Measurements from ENCODE around the gene NDUFC1.
"Not testable (repeated sequence)": the region's sequence is repeated elsewhere in the genome, so short reads cannot be mapped to it uniquely, and the experiment has no call there.

Gene NDUFC1

DNA sequence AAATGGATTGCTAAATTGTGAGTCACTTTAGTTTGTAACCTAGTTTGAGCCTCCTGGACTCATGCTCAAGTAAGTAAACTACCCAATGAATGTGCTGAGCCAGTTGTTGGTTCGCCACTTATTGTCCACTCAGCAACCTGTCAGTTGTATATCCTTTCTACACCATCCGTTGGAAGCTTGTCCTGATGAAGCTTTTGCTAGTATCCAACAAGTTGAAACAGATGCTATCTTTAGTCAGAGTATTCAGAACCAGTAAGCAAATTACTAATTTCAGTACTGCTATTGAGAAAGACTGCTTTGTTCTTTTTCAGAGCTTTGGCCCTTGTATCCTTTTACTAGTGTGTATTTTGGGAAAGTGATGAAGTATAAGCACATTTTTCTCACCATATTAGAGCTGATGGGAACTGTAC is 5.3 kb downstream of the NDUFC1 start:
- no peak for DNase-seq (ENCODE audit: low read depth)

- no peak for DNase-seq (ENCODE audit: low read depth)
Measured at GRCh38 chr4:139295942-139296299, 6.4 kb downstream of the NDUFC1 start.

DNA sequence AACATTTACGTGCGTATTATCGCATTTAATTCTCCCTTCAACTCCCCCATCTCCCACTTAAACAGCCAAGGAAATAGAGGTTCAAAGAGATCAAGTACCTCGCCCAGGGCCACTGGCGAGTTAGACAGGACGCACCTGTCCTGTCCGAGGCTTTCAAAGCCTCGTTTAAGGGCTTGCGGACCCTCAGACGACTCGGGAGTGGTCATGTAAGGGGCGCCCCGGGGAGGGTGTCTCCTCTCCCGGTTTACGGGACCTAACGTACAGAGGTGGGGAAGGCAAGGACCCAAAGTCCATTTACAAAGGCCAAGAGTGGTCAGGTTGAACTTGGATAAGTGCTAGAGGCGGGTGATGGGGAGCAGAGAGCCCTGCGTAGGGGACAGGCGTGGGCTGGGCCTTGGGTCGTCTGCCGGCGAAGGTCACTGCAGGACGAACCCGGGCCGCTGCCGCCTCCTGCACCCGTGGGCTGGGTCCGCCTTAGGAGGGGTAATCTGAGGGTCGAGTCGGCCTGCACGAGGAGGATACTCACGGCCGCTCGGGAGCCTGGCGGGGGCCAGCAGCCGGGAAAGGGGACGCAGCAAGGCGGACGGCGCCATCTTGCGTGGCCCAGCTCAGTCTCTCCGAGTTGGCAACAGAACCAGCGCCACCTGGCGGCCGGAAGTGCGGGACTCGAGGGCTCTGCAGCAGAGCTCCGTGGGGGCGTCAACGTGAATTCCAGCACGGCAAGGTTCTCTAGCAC is 6.9 kb downstream of the NDUFC1 start:
- no peak for DNase-seq (ENCODE audit: low read depth)

- no peak for DNase-seq (ENCODE audit: low read depth)
Measured at GRCh38 chr4:139286186-139286698, 16.0 kb downstream of the NDUFC1 start.

DNA sequence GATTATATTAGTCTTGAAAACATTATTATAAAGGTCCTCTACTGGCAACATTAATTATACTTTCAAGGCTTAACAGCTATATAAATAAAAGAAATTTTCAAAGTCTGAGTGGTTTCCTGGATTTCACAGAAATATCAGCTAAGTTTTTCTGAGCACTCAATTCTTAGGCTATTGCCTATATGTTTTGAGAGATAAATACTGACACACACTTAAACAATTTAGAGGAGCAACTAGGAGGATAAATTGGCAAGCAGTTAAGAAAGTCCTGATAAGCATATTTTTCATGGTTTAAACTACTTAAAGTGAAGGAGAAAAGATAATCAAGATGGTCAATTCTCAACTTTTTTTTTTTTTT is 19.6 kb downstream of the NDUFC1 start:
- no peak for DNase-seq (ENCODE audit: low read depth)

- DNase-seq (ENCODE audit: low read depth), result no peak
Measured at GRCh38 chr4:139282065-139282720, 20.1 kb downstream of the NDUFC1 start.

DNA sequence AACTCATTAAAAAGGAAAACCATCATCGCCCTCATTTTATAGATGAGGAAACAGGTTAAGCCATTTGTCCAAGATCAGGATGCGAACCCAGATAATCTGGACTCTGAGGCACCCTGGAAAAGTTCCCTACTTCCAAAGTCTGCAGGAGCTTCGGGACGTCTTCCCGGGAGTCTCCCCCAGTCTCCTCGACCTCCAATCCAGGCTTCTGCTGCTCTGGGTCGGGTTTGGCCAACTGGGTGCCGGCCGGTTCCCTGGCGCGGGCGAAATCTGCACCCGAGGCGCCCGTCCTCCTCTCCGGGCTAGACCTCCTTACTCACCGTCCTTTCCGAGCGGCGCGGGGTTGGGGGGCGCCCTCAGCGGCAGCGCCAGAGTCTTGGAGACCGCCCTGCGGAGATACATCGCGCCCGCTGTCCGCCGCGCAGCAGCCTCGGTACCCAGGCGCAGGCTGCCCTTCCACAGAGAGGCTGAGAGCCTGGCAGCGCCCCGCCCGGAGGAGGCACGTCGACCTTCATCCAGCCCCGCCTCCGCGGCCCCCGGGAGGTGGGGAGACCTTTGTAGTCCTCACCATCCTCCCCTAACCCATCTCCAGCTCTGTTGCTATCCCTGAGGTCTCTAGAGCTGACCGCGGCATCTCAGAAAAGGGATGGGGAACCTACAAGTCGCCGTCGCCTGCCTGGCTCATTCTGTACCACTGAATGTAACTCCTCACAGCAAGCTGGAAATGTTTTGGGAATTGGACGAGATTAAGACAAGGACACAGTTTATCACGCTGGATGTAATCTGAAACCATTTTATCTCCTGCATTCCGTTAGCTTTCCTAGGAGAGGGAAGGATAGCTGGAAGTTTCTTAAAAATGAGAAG is 22.3 kb downstream of the NDUFC1 start, which contains the start of gene MGARP:
MGARP (minus strand) TSS at position 466 of the 861 bp plus-strand sequence; CDS start at position 399, 67 bp downstream.
- no peak for DNase-seq (ENCODE audit: low read depth)

DNA sequence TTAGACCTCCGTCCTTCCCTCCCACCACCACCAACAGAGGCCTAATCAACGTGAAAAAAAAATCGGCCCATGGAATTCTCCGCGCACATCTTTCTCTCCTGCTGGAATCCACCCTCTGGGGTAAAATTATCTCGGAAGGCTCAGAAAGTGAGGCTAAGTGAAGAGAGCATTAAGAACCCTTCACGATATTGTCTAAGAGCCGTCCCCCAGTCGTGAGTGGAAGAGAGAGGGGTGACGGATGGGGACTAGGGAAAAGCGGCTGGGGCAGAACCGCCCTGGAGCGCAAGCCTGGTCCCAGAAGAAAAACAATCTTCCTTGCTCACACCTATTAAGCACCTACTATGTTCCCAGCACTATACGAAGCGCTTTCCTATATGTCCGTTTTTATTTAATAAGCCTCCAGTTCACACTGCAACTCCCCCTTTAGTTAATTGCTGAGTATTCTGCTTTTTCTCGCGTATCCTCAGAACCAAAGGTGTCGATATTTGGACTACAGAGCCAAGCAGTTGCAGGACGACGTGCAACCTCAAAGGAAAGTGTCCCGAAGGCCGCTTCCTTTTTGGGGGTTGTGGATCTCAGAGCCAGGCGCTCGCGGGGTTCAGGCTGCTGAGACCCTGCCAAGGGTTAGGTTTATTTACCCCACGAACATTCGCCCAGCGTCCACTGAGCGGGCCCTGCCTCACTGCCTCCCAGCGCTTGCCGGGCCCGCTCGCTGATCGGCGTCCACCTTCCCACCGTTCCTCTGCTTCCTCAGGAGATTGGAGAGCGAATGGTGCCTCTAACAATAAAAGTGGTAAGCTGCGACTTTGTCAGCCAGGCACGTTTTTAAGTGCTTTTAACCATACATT is 23.1 kb downstream of the NDUFC1 start:
- no peak for DNase-seq (ENCODE audit: low read depth)

- DNase-seq (ENCODE audit: low read depth), result no peak
Measured at GRCh38 chr4:139278485-139278884, 23.8 kb downstream of the NDUFC1 start.

DNA sequence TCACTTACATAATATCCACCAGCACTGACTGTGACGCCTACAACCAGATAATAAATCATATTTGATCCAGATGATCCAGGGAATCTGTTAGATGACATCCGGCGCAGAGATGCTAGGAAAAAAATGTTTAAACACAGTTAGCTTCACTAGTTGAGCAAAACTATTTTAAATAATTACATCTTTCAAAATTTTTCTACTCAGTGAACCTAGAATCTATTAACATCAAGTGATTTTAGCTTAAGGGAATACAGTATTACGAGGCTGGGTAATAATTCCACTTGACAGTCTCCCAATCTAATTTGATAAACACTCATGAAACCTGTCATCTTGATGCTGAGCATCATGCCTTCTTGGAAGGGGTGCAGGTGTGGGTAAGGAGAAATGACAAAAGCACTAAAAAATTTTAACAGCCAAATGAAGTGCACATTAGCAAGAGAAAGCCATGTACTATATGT is 27.0 kb downstream of the NDUFC1 start:
- no peak for DNase-seq (ENCODE audit: low read depth)

GRCh38 chr4:139274790-139275189 is 27.5 kb downstream of the NDUFC1 start:
- no peak for DNase-seq (ENCODE audit: low read depth)

DNA sequence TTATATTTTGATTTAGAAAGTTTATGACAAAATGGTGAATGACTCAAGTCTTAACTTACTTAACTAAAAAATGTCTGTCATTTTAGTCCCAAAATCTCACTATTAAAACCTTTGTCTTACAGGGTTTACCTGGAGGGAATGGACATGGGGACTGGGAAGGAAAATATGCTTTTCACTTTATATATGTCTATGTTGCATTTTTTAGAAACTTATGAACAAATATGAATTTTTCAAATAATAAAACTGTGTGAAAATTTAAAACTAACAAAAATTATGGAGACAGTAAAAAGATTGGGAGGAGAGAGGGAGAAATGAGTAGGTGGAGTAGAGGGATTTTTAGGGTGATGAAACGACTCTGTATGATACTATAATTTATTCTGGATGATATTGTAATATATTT is 28.4 kb downstream of the NDUFC1 start:
- no peak for DNase-seq (ENCODE audit: low read depth)

- no peak for DNase-seq (ENCODE audit: low read depth)
Measured at GRCh38 chr4:139267301-139267700, 35.0 kb downstream of the NDUFC1 start.

DNA sequence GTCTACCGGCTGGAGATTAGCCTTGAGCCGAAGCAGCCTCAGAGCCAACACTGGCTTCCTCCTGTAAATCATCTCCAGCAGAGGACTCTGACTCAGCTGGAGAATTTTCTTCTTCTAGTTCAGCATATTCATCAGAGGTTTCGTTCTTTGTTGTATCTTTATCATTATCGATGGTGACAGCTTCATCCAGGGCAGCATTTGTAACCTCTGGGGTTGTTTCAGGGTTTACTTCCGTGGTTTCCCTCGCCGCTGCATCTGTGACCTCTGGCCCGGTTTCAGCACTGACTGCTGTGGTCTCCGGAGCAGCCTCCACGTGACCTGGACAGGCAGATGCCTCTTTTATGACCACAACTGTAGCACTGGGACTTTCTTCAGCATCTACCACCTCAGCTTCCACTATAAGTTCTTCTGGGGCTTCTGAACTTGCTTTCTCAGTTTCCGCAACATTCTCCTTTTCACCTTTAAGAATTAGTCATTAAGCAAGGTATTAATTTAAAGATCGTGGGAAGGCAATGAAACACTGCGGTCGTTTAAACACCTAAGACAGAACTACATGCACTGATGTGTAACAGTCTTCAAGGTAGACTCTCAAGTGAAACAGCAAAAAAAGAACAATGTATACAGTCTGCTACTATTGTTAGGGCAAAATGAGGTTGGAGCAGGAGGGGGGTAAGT is 35.6 kb downstream of the NDUFC1 start:
- DNase-seq (ENCODE audit: low read depth), result peak; percentile 52

- DNase-seq (ENCODE audit: low read depth), result no peak
Measured at GRCh38 chr4:139266208-139266582, 36.1 kb downstream of the NDUFC1 start.

- no peak for DNase-seq (ENCODE audit: low read depth)
Measured at GRCh38 chr4:139265654-139266053, 36.6 kb downstream of the NDUFC1 start.

DNA sequence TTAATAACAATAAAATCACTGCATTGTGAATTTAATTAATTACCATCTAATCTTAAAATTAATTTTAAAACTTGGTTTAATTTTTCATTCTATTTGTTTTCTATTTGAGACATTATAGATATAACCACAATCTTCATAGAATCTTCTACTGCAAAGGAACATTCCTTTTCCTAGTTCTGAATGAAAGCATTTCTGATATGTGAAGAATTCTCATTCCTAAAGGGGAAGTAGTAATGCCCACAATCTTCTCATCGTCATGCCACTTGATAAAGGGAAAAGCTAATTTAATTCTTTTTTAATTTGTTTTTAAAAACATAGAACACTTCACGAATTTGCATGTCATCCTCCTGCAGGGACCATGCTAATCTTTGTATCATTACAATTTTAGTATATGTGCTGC is 45.9 kb downstream of the NDUFC1 start:
- DNase-seq (ENCODE audit: low read depth), result no peak

- not testable (repeated sequence) for DNase-seq (ENCODE audit: low read depth)
Measured at GRCh38 chr4:139255581-139255980, 46.7 kb downstream of the NDUFC1 start.

DNA sequence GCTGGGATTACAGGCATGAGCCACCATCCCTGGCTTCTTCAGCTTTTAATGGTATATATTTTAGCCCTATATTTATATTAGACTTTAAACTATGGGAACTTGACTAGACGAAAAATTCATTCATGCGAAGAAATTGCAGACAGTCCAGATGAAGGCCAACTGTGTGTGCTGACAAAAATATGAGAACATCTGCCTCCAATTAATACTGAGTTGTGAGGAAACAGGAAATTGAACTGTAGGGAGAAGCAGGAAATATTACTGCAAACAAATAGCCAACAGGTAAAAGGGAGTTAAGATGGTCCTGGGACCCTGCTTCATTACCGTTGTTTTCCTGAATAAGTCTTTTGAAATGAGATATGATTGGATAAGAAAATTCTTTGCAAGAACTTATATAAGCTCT is 48.6 kb downstream of the NDUFC1 start:
- DNase-seq (ENCODE audit: low read depth), result no peak

- DNase-seq (ENCODE audit: low read depth), result no peak
Measured at GRCh38 chr4:139253046-139253445, 49.2 kb downstream of the NDUFC1 start.

DNA sequence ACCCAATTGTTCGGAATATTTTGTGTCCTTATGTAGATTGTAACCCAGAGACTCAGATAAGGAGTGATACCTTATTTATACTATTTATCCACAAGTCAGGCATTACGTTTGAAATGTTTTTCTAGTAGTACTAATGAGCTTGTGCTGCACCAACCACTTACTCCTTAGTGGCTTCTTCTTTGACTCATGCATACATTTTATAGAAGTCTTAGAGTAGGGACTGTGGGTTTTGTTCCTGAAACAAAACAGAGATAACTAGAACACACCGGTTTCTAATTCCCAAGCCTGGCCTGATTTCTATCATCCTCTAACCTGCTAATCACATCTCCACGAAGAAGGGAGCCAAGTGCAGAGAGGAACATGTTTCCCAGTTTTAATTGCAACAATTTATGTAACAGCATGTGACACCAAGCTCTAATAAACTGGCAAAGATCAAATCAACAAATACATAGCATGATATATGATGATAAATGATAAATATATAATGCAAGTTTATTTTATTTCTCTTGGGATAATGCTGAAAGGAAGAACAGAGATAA is 54.5 kb downstream of the NDUFC1 start:
- DNase-seq (ENCODE audit: low read depth), result no peak

Measured in GM04503 (cell line).